Stimulated activated CD4-positive, alpha-beta T cell treated with anti-CD3 and anti-CD28 coated beads, Interleukin-15, amount 100 ng/mL, for 24 hours (primary cell): ENCODE measurements around the gene MAP2K1.

Experiments
- DNase-seq: peaks from one replicate; pipeline ENCODE4 v3.0.0-alpha.2; 2020

The MAP2K1 gene

DNA sequence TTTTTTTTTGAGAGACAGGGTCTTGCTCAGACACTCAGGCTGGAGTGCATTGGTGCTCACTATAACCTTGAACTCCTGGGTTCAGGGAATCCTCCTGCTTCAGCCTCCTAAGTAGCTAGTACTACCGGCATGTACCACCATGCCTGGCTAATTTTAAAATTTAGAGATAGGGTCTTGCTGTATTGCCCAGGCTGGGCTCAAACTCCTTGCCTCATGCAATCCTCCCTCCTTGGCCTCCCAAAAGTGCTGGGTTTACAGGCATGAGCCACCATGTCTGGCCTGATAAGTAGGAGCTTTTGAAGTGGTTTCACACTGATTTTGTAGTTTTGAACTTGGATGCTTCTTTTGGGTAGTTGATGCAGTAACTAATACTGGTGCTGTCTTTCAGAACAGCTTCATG, 7.8 kb downstream of the MAP2K1 start:
- no peak for DNase-seq

- no peak for DNase-seq
These were observed 8.2 kb downstream of the MAP2K1 start for GRCh38 chr15:66394915-66395314.

DNA sequence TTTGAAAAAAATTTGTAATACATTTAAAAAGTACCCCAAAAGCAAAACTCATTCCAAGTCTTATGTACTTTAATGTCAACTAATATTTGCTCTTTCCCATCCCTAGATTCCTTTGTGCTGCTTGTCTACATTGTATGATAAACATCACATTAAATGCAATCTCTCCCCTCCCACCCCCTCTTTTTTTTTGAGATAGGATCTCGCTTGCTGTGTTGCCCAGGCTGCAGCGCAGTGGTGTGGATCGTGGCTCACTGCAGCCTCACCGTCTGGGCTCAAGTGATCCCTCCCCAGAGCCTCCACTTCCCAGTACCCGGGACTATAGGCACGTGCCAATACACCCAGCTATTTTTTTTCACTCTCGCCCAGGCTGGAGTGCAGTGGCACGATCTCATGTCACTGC, 12.6 kb downstream of the MAP2K1 start:
- no peak for DNase-seq

- DNase-seq = no peak
These were observed 13.7 kb downstream of the MAP2K1 start for GRCh38 chr15:66400351-66400774.

DNA sequence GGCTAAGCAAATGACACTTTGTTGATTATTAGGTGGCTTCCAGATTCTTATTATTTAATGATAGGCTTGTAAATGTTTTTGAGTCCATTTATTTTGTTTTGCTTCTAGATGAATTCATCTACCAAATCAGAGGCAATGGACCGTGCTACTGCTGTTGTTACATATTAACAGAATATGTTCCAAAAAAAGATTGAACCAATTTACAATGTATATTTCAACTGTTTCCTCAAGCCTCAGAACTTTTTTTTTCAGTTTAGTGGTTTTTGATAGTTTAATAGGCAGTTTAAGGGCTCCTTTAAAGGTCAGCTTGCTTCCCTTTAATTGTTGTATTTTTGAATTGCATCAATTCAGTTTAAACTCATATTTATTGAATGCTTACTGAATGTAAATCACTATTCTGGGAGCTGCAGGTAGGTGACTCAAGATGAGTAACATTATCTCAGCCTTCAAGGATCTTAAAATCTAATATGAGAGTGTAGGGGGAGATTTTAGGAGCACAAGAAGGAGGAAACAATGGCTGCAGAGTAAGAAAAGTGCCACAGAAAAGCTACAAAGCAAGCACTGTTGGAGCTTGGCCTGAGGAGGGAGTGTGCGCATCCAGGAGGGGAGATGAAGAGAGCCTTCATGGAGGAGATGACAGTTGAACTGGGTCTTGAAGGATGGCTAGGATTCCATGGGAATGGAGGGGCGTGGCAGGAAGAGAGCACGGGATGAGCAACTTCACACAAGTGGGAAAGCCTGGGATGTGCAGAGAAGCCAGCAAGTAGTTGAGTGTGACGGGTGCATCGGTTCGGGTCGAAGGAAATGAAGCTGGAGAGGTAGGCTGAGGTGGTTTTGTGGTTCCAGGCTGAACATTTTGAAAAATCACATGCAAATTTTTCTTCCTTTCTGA, 14.7 kb downstream of the MAP2K1 start:
- peak; percentile 34 for DNase-seq

- DNase-seq = no peak
These were observed 16.1 kb downstream of the MAP2K1 start for GRCh38 chr15:66402761-66403284.

DNA sequence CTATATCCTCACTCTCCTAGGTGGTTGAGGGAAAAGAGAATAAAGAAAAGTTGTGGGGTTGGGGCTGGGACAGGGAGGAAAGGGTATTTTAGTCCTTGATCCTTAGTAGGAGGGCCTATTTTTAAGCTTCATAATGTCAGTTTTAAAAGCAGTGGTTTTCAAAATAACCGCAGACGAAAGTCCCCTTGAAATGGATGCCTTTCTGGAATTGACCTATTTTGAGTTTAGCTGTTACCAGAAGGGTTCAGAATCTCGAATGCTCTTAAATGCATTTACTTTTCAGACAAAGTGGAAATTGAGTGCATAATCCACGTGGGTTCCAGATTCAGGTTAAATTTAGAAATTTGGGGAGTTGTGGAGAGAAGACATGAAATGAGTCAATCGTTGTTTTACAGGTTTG, 16.6 kb downstream of the MAP2K1 start:
- no peak for DNase-seq

DNA sequence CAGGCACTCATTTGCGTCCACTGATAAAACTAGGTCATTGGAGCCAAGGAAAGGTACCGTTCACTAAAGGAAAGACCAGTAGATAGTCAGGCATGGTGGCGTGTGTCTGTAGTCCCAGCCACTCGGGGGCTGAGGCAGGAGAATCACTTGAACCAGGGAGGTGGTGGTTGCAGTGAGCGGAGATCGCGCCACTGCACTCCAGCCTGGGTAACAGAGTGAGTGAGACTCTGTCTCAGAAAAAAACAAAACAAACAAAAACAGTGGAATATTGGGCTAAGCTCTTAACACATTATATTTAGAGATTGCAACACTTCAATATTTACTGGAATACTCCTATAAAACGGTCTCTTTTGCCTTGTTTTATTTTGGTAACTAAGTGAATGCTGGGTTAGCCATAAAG, 17.4 kb downstream of the MAP2K1 start:
- DNase-seq = no peak

DNA sequence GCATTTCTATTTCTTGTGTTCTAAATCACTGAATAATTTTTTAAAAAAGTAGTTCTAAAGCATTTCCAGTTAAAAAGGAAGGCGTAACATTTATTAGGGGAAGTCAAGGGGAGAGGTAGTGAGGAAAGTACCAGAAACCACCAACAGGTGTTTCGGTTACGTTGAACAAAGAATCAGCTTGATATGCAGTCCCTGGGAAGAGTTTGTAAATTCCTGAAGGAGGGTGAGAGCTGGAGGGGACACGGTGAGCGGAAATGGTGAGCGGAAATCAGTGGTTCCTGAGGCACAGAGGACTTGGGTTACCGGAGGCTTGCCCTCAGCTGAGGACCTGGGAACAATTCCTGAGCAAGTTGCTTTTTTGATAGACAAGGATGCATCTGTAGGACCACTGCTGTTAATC, 17.8 kb downstream of the MAP2K1 start:
- no peak for DNase-seq

GRCh38 chr15:66405007-66405406, 18.3 kb downstream of the MAP2K1 start:
- DNase-seq = no peak

- DNase-seq = no peak
These were observed 18.9 kb downstream of the MAP2K1 start for GRCh38 chr15:66405615-66406014.

DNA sequence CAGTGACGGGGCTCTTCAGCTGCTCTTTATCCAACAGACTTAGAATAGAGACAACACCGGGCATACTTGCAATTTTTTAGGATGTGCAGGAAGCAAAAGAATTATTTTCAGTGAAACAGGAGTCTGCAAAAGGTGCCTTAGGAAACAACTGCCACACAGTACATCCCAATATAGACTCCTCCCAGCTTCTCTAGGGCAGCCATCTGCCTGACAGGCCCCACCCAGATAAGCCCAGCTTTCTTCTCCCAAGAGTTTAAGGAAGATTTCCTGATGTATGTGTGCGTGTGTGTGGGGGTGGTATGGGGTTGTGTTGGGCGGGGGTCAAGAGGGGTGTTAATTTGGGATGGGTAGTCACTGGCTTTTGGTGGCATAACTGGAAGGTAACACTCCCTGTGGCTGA, 21.5 kb downstream of the MAP2K1 start:
- DNase-seq = no peak

DNA sequence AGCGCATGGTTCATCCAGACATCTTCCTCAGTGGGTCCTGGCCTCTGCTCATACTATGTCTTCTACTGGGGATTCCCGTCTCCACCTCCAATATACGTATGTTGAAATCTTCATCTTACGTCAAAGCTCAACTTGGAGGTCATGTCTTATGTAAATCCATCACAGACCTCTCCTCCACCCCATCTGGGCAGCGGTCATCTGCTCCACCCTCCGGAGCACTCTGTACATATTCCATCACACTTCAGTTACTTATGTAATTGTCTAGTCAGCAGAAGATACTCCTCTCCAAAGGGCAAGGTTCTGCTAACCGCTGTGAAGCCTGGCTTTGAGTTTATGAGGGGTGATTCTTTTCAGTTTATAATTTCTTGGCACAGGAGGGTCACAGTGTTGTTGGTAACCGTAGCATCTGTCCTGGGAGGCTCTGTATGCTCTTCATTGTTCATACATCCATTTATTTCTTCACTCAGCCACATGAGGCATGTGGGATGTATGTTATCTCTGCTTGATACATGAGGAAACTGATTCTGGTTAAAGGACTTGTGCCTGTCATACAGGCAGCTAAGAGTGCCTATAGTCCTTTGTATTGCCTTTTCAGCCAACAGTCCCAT, 22.1 kb downstream of the MAP2K1 start:
- DNase-seq = no peak

DNA sequence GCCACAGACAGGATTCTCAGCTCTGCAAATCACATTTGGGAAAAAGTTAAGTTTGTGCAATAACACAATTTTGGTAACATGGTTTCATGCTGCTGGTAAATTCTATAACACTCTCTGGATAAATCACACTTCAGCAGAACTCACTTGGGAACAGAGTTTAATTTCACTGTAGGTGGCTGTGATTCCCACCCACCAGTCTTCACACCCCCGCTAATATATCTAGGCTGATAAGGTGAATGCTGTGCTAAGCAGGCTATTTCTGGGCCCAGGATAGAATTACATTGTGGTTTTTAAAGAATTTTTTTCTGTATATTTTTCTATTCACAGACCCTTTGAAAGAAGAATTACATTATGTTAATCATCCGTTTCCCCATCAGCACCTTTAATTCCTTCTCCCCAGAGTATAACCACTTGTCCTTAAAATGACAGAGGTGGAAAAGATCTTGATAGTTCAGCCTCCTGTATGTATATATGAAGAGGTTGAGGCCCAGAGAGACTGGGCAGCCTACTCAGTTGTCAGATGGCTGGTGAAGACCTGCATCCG, 22.9 kb downstream of the MAP2K1 start:
- DNase-seq = no peak

GRCh38 chr15:66411190-66411589, 24.5 kb downstream of the MAP2K1 start:
- DNase-seq = no peak

DNA sequence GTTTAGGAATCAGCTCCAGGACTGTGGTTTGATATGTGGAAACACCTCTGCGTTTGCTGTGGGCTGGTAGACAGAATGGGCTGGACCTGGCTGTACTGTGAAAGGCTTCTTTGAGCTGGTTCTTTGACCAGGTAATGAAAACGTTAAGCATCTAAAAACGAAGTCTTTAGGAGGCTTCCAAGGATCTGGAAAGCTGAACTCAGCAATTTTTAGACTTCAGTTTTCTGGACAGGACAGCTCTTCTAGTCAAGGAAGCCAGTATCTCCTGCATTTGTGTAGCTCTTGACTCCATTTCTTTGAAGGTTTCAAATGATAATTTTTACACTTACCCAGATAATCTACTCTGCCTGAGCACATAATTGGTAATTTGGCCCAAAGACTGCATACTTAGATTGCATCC, 25.5 kb downstream of the MAP2K1 start:
- no peak for DNase-seq

DNA sequence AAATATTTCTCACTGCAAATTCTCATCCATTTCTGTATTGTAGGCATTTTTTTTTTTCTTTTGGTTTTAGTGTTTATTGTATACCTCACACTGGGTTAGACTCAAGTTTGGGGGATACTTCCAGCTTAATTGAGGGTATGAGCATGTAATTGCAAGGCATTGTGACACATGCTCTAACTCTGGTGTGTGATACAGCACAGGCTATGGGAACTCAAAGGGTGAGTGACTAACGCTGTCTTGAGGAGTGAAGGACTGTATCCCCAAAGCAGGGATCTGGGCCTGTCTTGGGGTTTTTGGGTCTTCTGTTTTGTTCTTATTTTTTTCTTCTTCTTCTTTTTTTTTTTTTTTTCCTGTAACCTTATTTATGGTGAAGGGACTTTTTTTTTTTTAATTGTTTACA, 26.9 kb downstream of the MAP2K1 start:
- no peak for DNase-seq

DNA sequence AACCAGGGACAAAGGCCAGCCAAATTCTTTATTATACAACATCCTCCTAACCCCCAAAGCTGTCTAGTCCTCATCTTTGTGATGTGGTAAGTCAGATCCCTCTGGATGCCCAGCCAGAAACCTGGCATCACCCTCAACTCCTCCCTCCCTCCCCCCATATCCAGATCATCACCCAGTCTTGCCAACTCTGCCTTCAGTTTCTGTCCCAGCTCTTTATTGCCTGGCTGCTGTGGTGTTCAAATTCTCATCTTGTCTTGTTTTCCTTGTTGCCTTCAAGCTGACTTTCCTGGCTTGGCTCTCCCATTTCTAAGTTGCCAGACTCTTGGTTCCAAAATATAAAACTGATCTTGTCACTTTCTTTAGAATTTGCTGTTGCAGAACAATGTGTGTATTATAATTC, 28.6 kb downstream of the MAP2K1 start:
- no peak for DNase-seq

- DNase-seq = no peak
These were observed 31.0 kb downstream of the MAP2K1 start for GRCh38 chr15:66417736-66418135.

- DNase-seq = no peak
These were observed 32.8 kb downstream of the MAP2K1 start for GRCh38 chr15:66419471-66419870.

DNA sequence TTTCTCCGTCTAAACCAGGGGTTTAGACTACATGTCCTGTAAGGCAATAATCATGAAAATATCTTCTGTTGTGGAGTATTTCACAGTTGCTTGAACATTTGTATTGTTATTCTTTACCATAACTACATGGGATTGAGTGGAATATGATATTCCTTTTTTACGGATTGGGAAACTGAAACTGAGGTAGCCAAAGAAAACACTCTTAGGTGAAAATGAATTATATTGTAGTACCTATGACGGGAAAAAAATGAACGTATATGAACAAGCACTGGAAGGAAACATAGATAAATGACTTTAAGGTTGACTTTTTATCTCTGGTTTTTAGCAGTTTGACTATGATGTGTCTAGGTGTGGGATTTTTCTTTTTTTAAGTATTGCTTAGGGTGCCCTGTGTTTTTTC, 35.6 kb downstream of the MAP2K1 start:
- DNase-seq = no peak

DNA sequence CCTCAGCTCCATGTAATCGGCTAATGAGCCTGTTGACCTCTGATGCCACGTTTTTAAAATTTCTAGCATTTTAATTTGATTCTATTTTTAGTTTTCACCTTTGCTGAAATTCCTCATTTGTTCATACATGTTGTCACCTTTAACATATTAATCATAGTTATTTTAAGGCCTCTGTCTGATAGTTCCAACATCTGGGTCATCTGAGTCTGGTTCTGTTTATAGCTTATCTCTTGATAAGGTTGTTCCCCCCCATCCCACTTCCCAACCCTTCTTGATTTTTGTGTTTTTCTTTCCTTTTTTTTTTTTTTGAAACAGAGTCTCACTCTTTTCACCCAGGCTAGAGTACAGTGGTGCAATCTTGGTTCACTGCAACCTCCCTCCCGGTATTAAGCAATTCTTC, 36.4 kb downstream of the MAP2K1 start:
- no peak for DNase-seq

DNA sequence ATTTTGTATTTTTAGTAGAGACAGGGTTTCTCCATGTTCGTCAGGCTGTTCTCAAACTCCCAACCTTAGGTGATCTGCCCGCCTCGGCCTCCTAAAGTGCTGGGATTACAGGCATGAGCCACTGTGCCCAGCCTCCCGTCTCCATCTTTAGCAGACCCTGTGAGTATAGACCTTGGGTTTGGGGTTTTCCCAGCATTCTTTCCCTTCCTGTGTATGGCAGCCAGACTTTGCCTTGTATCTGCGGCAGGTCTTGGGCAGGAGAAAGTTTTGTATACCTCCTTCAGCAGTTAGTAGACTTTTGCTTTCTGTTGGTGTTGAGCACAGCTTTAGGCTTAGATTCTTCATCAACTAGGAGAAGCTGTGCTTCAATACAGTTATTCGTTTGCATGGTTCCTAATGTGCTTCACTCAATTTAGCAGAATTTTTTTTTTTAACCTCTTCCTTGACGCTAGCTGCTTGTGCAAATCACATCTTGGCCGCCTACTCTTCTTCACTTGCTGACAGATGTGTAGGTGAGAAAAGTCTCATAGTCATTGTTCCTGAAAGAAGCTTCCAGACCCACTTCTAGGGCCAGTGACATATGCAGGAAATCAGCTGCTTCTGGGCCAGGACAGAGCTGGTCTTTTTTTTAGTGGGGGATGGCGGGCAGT, 38.4 kb downstream of the MAP2K1 start:
- no peak for DNase-seq

GRCh38 chr15:66425837-66426236, 39.1 kb downstream of the MAP2K1 start:
- DNase-seq = no peak
